IMR-90 (cell line): Measurements from ENCODE around the gene CDKAL1. TPM values are rescaled to one million over a fixed set of nuclear protein-coding genes. Genes with fewer than 3 reads are reported as not detected.

Experiments used
- ATAC-seq: fragments of 200-7000 bp; cut with Tn5 transposase; 2 replicates; pipeline ENCODE4 v1.9.1; 2020; ENCODE audit warnings: low read depth, mild to moderate bottlenecking, moderate library complexity
- BruUV-seq: library from RNA; stranded (reverse); fragments of 400-500 nt; replicated peaks from 2 replicates; lab custom pipeline; 2021; lab: Mats Ljungman, UMichigan
- CTCF ChIA-PET: fragments of 300-600 bp; formaldehyde crosslinking; extraction: SDS; loops from one replicate; lab custom pipeline; 2021; ENCODE audit warnings: antibody characterized with exemption; lab: Yijun Ruan, JAX
- POLR2A ChIA-PET: fragments of 300-600 bp; sonication (Branson Sonifier 250); formaldehyde crosslinking; loops from one replicate; lab custom pipeline; 2022; ENCODE audit warnings: antibody characterized with exemption; ENCODE audit not compliant: unreplicated experiment; lab: Charles Lee
- DNase-seq: peaks from one replicate; pipeline ENCODE4 v3.0.0; 2013
- H2AFZ ChIP-seq: replicated peaks from 2 replicates; pipeline ENCODE3; 2013; ENCODE audit warnings: low read length, mild to moderate bottlenecking; ENCODE audit not compliant: poor library complexity
- H2AK5ac ChIP-seq: 2 replicates; pipeline ENCODE4 v1.6.1; 2013; ENCODE audit warnings: low read depth, low read length, inconsistent platforms
- H2AK9ac ChIP-seq: replicated peaks from 2 replicates; pipeline ENCODE3; 2013; ENCODE audit warnings: mild to moderate bottlenecking, low read depth, low read length, moderate library complexity; ENCODE audit not compliant: poor library complexity
- H2BK120ac ChIP-seq: 2 replicates; pipeline ENCODE4 v1.6.1; 2013; ENCODE audit warnings: low read depth, low read length, inconsistent platforms
- H2BK15ac ChIP-seq: 3 replicates; pipeline ENCODE4 v1.6.1; 2013; ENCODE audit warnings: low read depth, low read length, inconsistent platforms
- H2BK20ac ChIP-seq: 2 replicates; pipeline ENCODE4 v1.6.1; 2013; ENCODE audit warnings: low read depth, mild to moderate bottlenecking, inconsistent platforms, low read length, moderate library complexity
- H2BK5ac ChIP-seq: 2 replicates; pipeline ENCODE4 v1.6.1; 2013; ENCODE audit warnings: mild to moderate bottlenecking, low read depth, low read length, inconsistent platforms; ENCODE audit not compliant: poor library complexity, severe bottlenecking
- H3K14ac ChIP-seq: replicated peaks from 2 replicates; pipeline ENCODE4 v1.6.1; 2013; ENCODE audit warnings: low read depth, low read length, inconsistent platforms
- H3K18ac ChIP-seq: 2 replicates; pipeline ENCODE4 v1.6.1; 2013; ENCODE audit warnings: low read depth, low read length, control low read depth
- H3K23ac ChIP-seq: 2 replicates; pipeline ENCODE4 v1.6.1; 2013; ENCODE audit warnings: low read depth, low read length, inconsistent platforms
- H3K27ac ChIP-seq: 2 replicates; pipeline ENCODE4 v1.5.1; 2013; ENCODE audit warnings: mild to moderate bottlenecking, control low read depth, low read length; ENCODE audit not compliant: insufficient read depth
- H3K27me3 ChIP-seq: 2 replicates; pipeline ENCODE4 v1.6.1; 2013; ENCODE audit warnings: low read length; ENCODE audit not compliant: control insufficient read depth, insufficient read depth
- H3K36me3 ChIP-seq: 2 replicates; pipeline ENCODE4 v1.6.1; 2013; ENCODE audit warnings: low read length, mixed read lengths; ENCODE audit not compliant: control insufficient read depth, insufficient read depth
- H3K4ac ChIP-seq: 2 replicates; pipeline ENCODE4 v1.6.1; 2013; ENCODE audit warnings: low read depth, low read length, inconsistent platforms
- H3K4me1 ChIP-seq: 2 replicates; pipeline ENCODE4 v1.6.1; 2013; ENCODE audit warnings: low read length, mixed read lengths; ENCODE audit not compliant: control insufficient read depth, insufficient read depth
- H3K4me2 ChIP-seq: 2 replicates; pipeline ENCODE4 v1.6.1; 2013; ENCODE audit warnings: low read depth, mild to moderate bottlenecking, control low read depth, low read length, moderate library complexity
- H3K4me3 ChIP-seq: 2 replicates; pipeline ENCODE4 v1.5.1; 2013; ENCODE audit warnings: low read depth, mild to moderate bottlenecking, control low read depth, low read length, moderate library complexity; ENCODE audit not compliant: insufficient read depth
- H3K56ac ChIP-seq: 2 replicates; pipeline ENCODE4 v1.6.1; 2013; ENCODE audit warnings: low read length, inconsistent platforms; ENCODE audit not compliant: insufficient read depth; ENCODE audit errors: extremely low read depth
- H3K79me1 ChIP-seq, 2 experiments: 2 replicates each; pipeline ENCODE4 v1.6.1; 2013; ENCODE audit warnings: low read length in 2 of 2, inconsistent platforms in 1 of 2, low read depth in 1 of 2
- H3K9ac ChIP-seq: 2 replicates; pipeline ENCODE4 v1.6.1; 2013; ENCODE audit warnings: low read depth, low read length, control low read depth
- H3K9me1 ChIP-seq: 2 replicates; pipeline ENCODE4 v1.6.1; 2013; ENCODE audit warnings: low read length, inconsistent platforms; ENCODE audit not compliant: insufficient read depth
- H3K9me3 ChIP-seq: 2 replicates; pipeline ENCODE4 v1.6.1; 2013; ENCODE audit warnings: low read length; ENCODE audit not compliant: control insufficient read depth, insufficient read depth
- H4K20me1 ChIP-seq: 2 replicates; pipeline ENCODE4 v1.6.1; 2013; ENCODE audit warnings: low read length, inconsistent platforms; ENCODE audit not compliant: insufficient read depth
- H4K5ac ChIP-seq: 2 replicates; pipeline ENCODE4 v1.6.1; 2013; ENCODE audit warnings: mild to moderate bottlenecking, low read depth, low read length, control low read depth
- H4K8ac ChIP-seq, 2 experiments: 2 replicates each; pipeline ENCODE4 v1.6.1; 2013; ENCODE audit warnings: low read depth in 2 of 2, low read length in 2 of 2, control low read depth in 1 of 2, inconsistent platforms in 1 of 2
- H4K91ac ChIP-seq: 2 replicates; pipeline ENCODE4 v1.6.1; 2013; ENCODE audit warnings: low read depth, low read length, inconsistent platforms; ENCODE audit not compliant: insufficient read depth
- FOS ChIP-seq: fragments of 150-350 bp; IDR thresholded peaks from 2 replicates; pipeline ENCODE4 v1.6.1; 2016; ENCODE audit warnings: low read depth, low read length
- POLR2A ChIP-seq: IDR thresholded peaks from 2 replicates; pipeline ENCODE4 v1.6.1; 2012; ENCODE audit warnings: mild to moderate bottlenecking, low read depth, low read length
- SMC3 ChIP-seq: fragments of 150-350 bp; IDR thresholded peaks from 2 replicates; pipeline ENCODE4 v1.6.1; 2016; ENCODE audit warnings: low read depth, mild to moderate bottlenecking, antibody characterized with exemption, low read length, moderate library complexity
- WGBS, 2 experiments: methylation state at CpG; one replicate each; pipeline versions ENCODE4 v1.1.5 to v1.1.7; 2013; ENCODE audit warnings: missing lambda C conversion rate in 2 of 2; ENCODE audit not compliant: insufficient read length in 1 of 2; ENCODE audit errors: extremely low coverage in 2 of 2; 5-methylcytosine and 5-hydroxymethylcytosine counted together
- dilution Hi-C: fragments of 300-500 bp; cut with HindIII; formaldehyde crosslinking; loops from one replicate; pipeline ENCODE4 v1.14.3; 2018; ENCODE audit warnings: low sequenced_read_pairs; ENCODE audit not compliant: unreplicated experiment
- in situ Hi-C: fragments of 300-500 bp; cut with MboI; formaldehyde crosslinking; loops from 3 replicates; pipeline ENCODE4 v1.14.3; 2019; ENCODE audit warnings: low sequenced_read_pairs, inconsistent platforms, mixed read lengths
- intact Hi-C: fragments of 100-400 bp; cut with micrococcal nuclease; formaldehyde crosslinking; loops from 2 replicates; pipeline ENCODE4 v1.10.0; 2022
- polyA plus RNA-seq, 3 experiments: library from polyadenylated mRNA; depleted of rRNA; stranded (reverse); fragments of >200 nt; gene quantifications; 2 replicates each; pipeline ENCODE4 v1.2.3, GENCODE V29; 2012; ENCODE audit warnings: low replicate concordance in 1 of 3
- total RNA-seq: library from RNA; depleted of rRNA; stranded (reverse); fragments of >200 nt; gene quantifications from 2 replicates; pipeline ENCODE4 v1.2.3, GENCODE V29; 2012

Gene CDKAL1
- total and polyA plus RNA-seq, 2 of the 4 experiments (the other 2 are of a cell fraction): 3.7 to 13.1 TPM

DNA sequence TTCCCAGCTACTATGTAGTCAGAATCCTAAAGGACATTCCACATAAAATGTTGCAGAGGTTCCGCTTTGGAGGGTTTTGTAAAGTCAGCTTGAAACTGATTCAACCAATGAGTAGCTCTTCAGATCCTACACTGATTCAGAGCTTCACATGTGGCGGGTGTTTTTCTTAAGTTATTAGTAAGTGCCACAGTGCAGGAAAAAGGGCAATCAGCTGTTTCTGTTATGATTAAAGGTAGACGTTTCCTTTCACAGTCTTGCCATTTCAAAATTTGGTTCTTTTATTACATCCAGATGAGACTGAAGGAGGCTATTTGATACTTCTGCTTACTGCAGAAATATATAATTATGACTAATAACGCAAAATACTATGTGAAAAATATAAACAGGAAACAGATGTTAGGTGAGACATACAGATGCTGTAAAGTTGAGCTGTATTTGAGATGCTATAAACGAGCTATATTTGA is 443.9 kb downstream of the CDKAL1 start:
- Histone ChIP-seq H2BK20ac (no peak overlapping the region), H2BK15ac (no peak overlapping the region), H2AK5ac (no peak overlapping the region), H3K14ac (no peak overlapping the region), H3K56ac (no peak overlapping the region), H3K27me3 (no peaks in the 10 kb centered on the region), H2AFZ (no peak overlapping the region), H3K4me1 (peaks cover 2% of the 10 kb centered on the region), H2AK9ac (no peak overlapping the region), H4K8ac (no peak overlapping the region), H3K4ac (no peak overlapping the region), H4K5ac (no peak overlapping the region), H2BK120ac (no peak overlapping the region), H3K4me3 (no peak overlapping the region), H3K36me3 (no peaks in the 10 kb centered on the region), H3K27ac (no peak overlapping the region), H3K9me3 (no peaks in the 10 kb centered on the region), H4K91ac (no peak overlapping the region), H3K9ac (no peak overlapping the region), H3K23ac (no peak overlapping the region), H2BK5ac (no peak overlapping the region), H3K4me2 (no peak overlapping the region), H3K9me1 (no peaks in the 10 kb centered on the region; the same call in 1 of the 2 replicates), H4K20me1 (no peaks in the 10 kb centered on the region), H3K18ac (no peak overlapping the region), H3K79me1 (no peaks in the 10 kb centered on the region; a peak in 1 of 4 replicates)
- no TSS peak for BruUV-seq
- in situ Hi-C loops: no loop called here
- 0 out of 2 replicates have a peak, but pooled peaks have one; percentile 3 for TF ChIP-seq FOS
- TF ChIP-seq POLR2A: no peak
- no peak for TF ChIP-seq SMC3
- WGBS, 2 experiments: no CpG with 5 or more reads among the region's 5 CpGs
- POLR2A ChIA-PET: no interaction called here
- DNase-seq (peak; percentile 91), ATAC-seq (peak; percentile 95)
- CTCF ChIA-PET: interaction anchor here (0.6 to 1.4 kb wide), 2 partner anchors 22 to 416 kb away, joined by 4 to 5 read pairs; no protein-coding TSS in a partner anchor
- dilution Hi-C loops: no loop called here
- intact Hi-C loops: no loop called here
